Suprapubic skin (tissue), 4 donors: ENCODE data around the gene HNRNPK.

Experiments
- EP300 ChIP-seq: sonication (generic); formaldehyde crosslinking; IDR thresholded peaks from one replicate; pipeline ENCODE4 v1.6.1; 2017; ENCODE audit warnings: antibody characterized with exemption
- POLR2A ChIP-seq, 2 donors: fragments of 450-650 bp; IDR thresholded peaks; one replicate each; pipeline ENCODE4 v1.6.1; 2017; ENCODE audit warnings: antibody characterized with exemption in 2 of 2, mild to moderate bottlenecking in 2 of 2, moderate library complexity in 2 of 2
- POLR2AphosphoS5 ChIP-seq, 3 donors: sonication (generic); formaldehyde crosslinking; IDR thresholded peaks; one replicate each; pipeline ENCODE4 v1.6.1; 2017; ENCODE audit warnings: antibody characterized with exemption in 3 of 3
- TF ChIP-seq, protein P1 (sequence below), 2 donors: fragments of 200-600 bp in 1 of 2; fragments of 450-650 bp in 1 of 2; sonication (generic) in 1 of 2; IDR thresholded peaks; one replicate each; pipeline ENCODE4 v1.5.1; 2016 to 2019; ENCODE audit warnings: antibody characterized with exemption in 2 of 2, mild to moderate bottlenecking in 1 of 2, moderate library complexity in 1 of 2

DNA sequence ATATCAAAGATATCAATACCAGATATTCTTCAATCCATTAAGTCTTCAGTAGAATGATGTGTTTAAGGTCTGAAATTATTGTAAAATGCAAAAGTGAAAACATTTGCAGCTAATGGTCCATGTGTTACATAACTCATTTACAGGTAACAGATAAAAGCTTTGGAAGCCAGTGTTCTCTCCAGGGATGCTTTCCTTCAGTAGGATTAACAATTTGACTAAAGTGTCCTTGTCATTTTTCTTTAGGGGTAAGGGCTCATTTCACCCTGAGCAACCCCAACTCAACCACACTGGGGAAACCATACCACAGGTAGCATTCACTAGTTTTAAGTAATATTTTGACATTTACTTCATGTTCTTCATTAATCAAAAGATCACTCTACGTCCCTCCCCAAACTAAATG, 12.9 kb downstream of the HNRNPK start:
- TF ChIP-seq, protein P1, sequence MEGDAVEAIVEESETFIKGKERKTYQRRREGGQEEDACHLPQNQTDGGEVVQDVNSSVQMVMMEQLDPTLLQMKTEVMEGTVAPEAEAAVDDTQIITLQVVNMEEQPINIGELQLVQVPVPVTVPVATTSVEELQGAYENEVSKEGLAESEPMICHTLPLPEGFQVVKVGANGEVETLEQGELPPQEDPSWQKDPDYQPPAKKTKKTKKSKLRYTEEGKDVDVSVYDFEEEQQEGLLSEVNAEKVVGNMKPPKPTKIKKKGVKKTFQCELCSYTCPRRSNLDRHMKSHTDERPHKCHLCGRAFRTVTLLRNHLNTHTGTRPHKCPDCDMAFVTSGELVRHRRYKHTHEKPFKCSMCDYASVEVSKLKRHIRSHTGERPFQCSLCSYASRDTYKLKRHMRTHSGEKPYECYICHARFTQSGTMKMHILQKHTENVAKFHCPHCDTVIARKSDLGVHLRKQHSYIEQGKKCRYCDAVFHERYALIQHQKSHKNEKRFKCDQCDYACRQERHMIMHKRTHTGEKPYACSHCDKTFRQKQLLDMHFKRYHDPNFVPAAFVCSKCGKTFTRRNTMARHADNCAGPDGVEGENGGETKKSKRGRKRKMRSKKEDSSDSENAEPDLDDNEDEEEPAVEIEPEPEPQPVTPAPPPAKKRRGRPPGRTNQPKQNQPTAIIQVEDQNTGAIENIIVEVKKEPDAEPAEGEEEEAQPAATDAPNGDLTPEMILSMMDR (IDR thresholded peaks at IDR 0.05) = no peak
- TF ChIP-seq POLR2A (IDR thresholded peaks at IDR 0.05) = no peak
- TF ChIP-seq POLR2AphosphoS5 (IDR thresholded peaks at IDR 0.05) = no peak
- TF ChIP-seq EP300 = no peak
